HepG2 (cell line): ENCODE data around the gene BLOC1S4. TPM values are rescaled to one million over a fixed set of nuclear protein-coding genes. Genes with fewer than 3 reads are reported as not detected.

ENCODE experiments used
- ASH2L ChIP-seq: fragments of 300-600, 200-600 bp; sonication (generic); IDR thresholded peaks from 2 replicates; pipeline ENCODE4 v1.7.0; 2017; ENCODE audit warnings: low read depth, mild to moderate bottlenecking, moderate library complexity, mixed read lengths, low read length; ENCODE audit not compliant: insufficient read length
- ATF7 ChIP-seq, 2 experiments: fragments of 450-650 bp in 1 of 2; sonication (generic) in 1 of 2; formaldehyde crosslinking in 1 of 2; IDR thresholded peaks; 2 replicates each; pipeline versions ENCODE4 v1.4.0 to v1.6.1; 2016 to 2020; ENCODE audit warnings: antibody characterized with exemption in 1 of 2, mild to moderate bottlenecking in 1 of 2, missing genetic modification reagents in 1 of 2
- ATRX ChIP-seq: sonication (generic); formaldehyde crosslinking; IDR thresholded peaks from 2 replicates; pipeline ENCODE4 v1.4.0; 2020; ENCODE audit warnings: missing genetic modification reagents, borderline replicate concordance
- CENPX ChIP-seq: sonication (generic); formaldehyde crosslinking; IDR thresholded peaks from 2 replicates; pipeline ENCODE4 v1.9.0; 2021; ENCODE audit warnings: mild to moderate bottlenecking, missing genetic modification reagents, moderate library complexity
- CERS6 ChIP-seq: sonication (generic); formaldehyde crosslinking; IDR thresholded peaks from 2 replicates; pipeline ENCODE4 v1.5.0; 2020; ENCODE audit warnings: missing genetic modification reagents
- FOXP1 ChIP-seq, 2 experiments: fragments of 450-650 bp in 1 of 2; IDR thresholded peaks; 2 replicates each; pipeline ENCODE4 v1.6.1; 2017 to 2018; ENCODE audit warnings: antibody characterized with exemption in 1 of 2
- HDAC6 ChIP-seq: fragments of 200-600 bp; sonication (generic); IDR thresholded peaks from 2 replicates; pipeline ENCODE4 v1.7.0; 2017; ENCODE audit warnings: mild to moderate bottlenecking, antibody characterized with exemption, low read length, low read depth
- HOXA9 ChIP-seq: sonication (generic); formaldehyde crosslinking; IDR thresholded peaks from 2 replicates; pipeline ENCODE4 v1.8.1; 2022; ENCODE audit warnings: missing genetic modification reagents, mild to moderate bottlenecking, moderate library complexity, borderline replicate concordance
- ISL2 ChIP-seq: sonication (generic); formaldehyde crosslinking; IDR thresholded peaks from 2 replicates; pipeline ENCODE4 v1.5.0; 2020; ENCODE audit warnings: missing genetic modification reagents
- NCOA1 ChIP-seq: sonication (generic); formaldehyde crosslinking; IDR thresholded peaks from 2 replicates; pipeline ENCODE4 v1.9.0; 2021; ENCODE audit warnings: missing genetic modification reagents
- NCOA5 ChIP-seq: sonication (generic); formaldehyde crosslinking; IDR thresholded peaks from 2 replicates; pipeline ENCODE4 v1.4.0; 2020; ENCODE audit warnings: missing genetic modification reagents
- NFE2L1 ChIP-seq: sonication (generic); formaldehyde crosslinking; IDR thresholded peaks from 2 replicates; pipeline ENCODE4 v1.4.0; 2020; ENCODE audit warnings: missing genetic modification reagents, mild to moderate bottlenecking, borderline replicate concordance
- PHF21A ChIP-seq: sonication (generic); formaldehyde crosslinking; IDR thresholded peaks from 2 replicates; pipeline ENCODE4 v1.5.0; 2020; ENCODE audit warnings: mild to moderate bottlenecking, missing genetic modification reagents
- PHF5A ChIP-seq: IDR thresholded peaks from one replicate; pipeline ENCODE4 v1.6.1; 2018; ENCODE audit warnings: low read depth, missing genetic modification reagents; ENCODE audit not compliant: unreplicated experiment
- SALL2 ChIP-seq: sonication (generic); formaldehyde crosslinking; IDR thresholded peaks from 2 replicates; pipeline ENCODE4 v1.8.1; 2023; ENCODE audit warnings: mild to moderate bottlenecking, missing genetic modification reagents, inconsistent platforms
- ZBTB21 ChIP-seq: sonication (generic); formaldehyde crosslinking; IDR thresholded peaks from 2 replicates; pipeline ENCODE4 v1.4.0; 2020; ENCODE audit warnings: missing genetic modification reagents
- ZBTB42 ChIP-seq: sonication (generic); formaldehyde crosslinking; IDR thresholded peaks from 2 replicates; pipeline ENCODE4 v1.5.0; 2020; ENCODE audit warnings: mild to moderate bottlenecking, missing genetic modification reagents
- ZEB1 ChIP-seq: IDR thresholded peaks from 2 replicates; pipeline ENCODE4 v1.6.1; 2012; ENCODE audit warnings: mild to moderate bottlenecking, low read depth, inconsistent platforms; ENCODE audit not compliant: insufficient replicate concordance
- ZNF12 ChIP-seq: sonication (generic); formaldehyde crosslinking; IDR thresholded peaks from 2 replicates; pipeline ENCODE4 v1.5.0; 2020; ENCODE audit warnings: missing genetic modification reagents
- ZNF329 ChIP-seq: sonication (generic); formaldehyde crosslinking; IDR thresholded peaks from 2 replicates; pipeline ENCODE4 v1.9.0; 2021; ENCODE audit warnings: low read depth, mild to moderate bottlenecking, missing genetic modification reagents
- ZNF468 ChIP-seq: sonication (generic); formaldehyde crosslinking; IDR thresholded peaks from 2 replicates; pipeline ENCODE4 v1.8.0; 2022; ENCODE audit warnings: mild to moderate bottlenecking, moderate library complexity, missing genetic modification reagents
- ZNF543 ChIP-seq: sonication (generic); formaldehyde crosslinking; IDR thresholded peaks from 2 replicates; pipeline ENCODE4 v1.4.0; 2020; ENCODE audit warnings: mild to moderate bottlenecking, missing genetic modification reagents
- ZNF709 ChIP-seq: sonication (generic); formaldehyde crosslinking; IDR thresholded peaks from 2 replicates; pipeline ENCODE4 v1.5.0; 2020; ENCODE audit warnings: mild to moderate bottlenecking, missing genetic modification reagents
- ZNF790 ChIP-seq: sonication (generic); formaldehyde crosslinking; IDR thresholded peaks from 2 replicates; pipeline ENCODE4 v1.8.0; 2022; ENCODE audit warnings: missing genetic modification reagents, mild to moderate bottlenecking, borderline replicate concordance
- ZNF816 ChIP-seq: sonication (generic); formaldehyde crosslinking; IDR thresholded peaks from 2 replicates; pipeline ENCODE4 v1.8.0; 2022; ENCODE audit warnings: missing genetic modification reagents, mild to moderate bottlenecking, borderline replicate concordance
- ZSCAN20 ChIP-seq: sonication (generic); formaldehyde crosslinking; IDR thresholded peaks from 2 replicates; pipeline ENCODE4 v1.4.0; 2020; ENCODE audit warnings: missing genetic modification reagents, mild to moderate bottlenecking, borderline replicate concordance
- polyA plus RNA-seq, 8 experiments: library from polyadenylated mRNA; depleted of rRNA in 3 of 8; stranded (reverse) in 7 of 8; unstranded in 1 of 8; fragments of >200 nt; fragmentation: Illumina TruSeq in 4 of 8; extraction: Trizol in 4 of 8; gene quantifications; 2 replicates each; pipeline versions ENCODE4 v1.2.1 to v1.2.3, GENCODE V29; 2011 to 2016; ENCODE audit warnings: low read depth in 4 of 8, missing spikeins in 1 of 8, mixed read lengths in 1 of 8; ENCODE audit not compliant: insufficient read depth in 1 of 8
- total RNA-seq, 5 experiments: library from RNA; depleted of rRNA; stranded (reverse); fragments of >200 nt; fragmentation: Illumina TruSeq; extraction: Trizol; gene quantifications; 2 replicates each; pipeline ENCODE4 v1.2.3, GENCODE V29; 2016; ENCODE audit warnings: low read depth in 1 of 5

Gene BLOC1S4
- total and polyA plus RNA-seq, 2 of the 13 experiments (the other 11 are each of a cell fraction or from before 2014, with no cell fraction given) = 15.5 to 20.9 TPM

- TF ChIP-seq ZNF329 (0 out of 2 replicates have a peak, but pooled peaks have one; percentile 42), NCOA5 (CRISPR knock-in tag) (no peak), ASH2L (peak; percentile 91), FOXP1 (IDR thresholded peaks at IDR 0.05) (no peak), FOXP1 (CRISPR knock-in tag; IDR thresholded peaks at IDR 0.05) (no peak), ZSCAN20 (no peak), ATF7 (IDR thresholded peaks at IDR 0.05) (no peak), ATF7 (CRISPR knock-in tag; IDR thresholded peaks at IDR 0.05) (no peak), PHF5A (no peak), NFE2L1 (CRISPR knock-in tag) (no peak), HOXA9 (CRISPR knock-in tag) (no peak), ZNF468 (CRISPR knock-in tag) (no peak), NCOA1 (CRISPR knock-in tag) (no peak), ZBTB21 (CRISPR knock-in tag) (0 out of 2 replicates have a peak, but pooled peaks have one; percentile 12), ZEB1 (peak; percentile 11), ISL2 (CRISPR knock-in tag) (0 out of 2 replicates have a peak, but pooled peaks have one; percentile 20), ZNF12 (CRISPR knock-in tag) (peak; percentile 23; the same call in 1 of the 2 replicates), PHF21A (no peak), ZNF816 (0 out of 2 replicates have a peak, but pooled peaks have one; percentile 36), CENPX (CRISPR knock-in tag) (no peak), ZNF543 (CRISPR knock-in tag) (peak; percentile 28; the same call in 1 of the 2 replicates), ZNF709 (CRISPR knock-in tag) (no peak), HDAC6 (no peak), SALL2 (no peak), ZBTB42 (CRISPR knock-in tag) (no peak), ATRX (CRISPR knock-in tag) (no peak), ZNF790 (CRISPR knock-in tag) (no peak), CERS6 (no peak)
Measured at GRCh38 chr4:6709230-6710114, 6.5 kb upstream of the BLOC1S4 start, which contains the start of gene MRFAP1L1 (continued).
